Psoas muscle (tissue), 8 donors: ENCODE data around the gene ELL. TPM values are rescaled to one million over a fixed set of nuclear protein-coding genes. Genes with fewer than 3 reads are reported as not detected.

ENCODE experiments used
- ATAC-seq, 4 donors: fragments of 200-7000 bp; cut with Tn5 transposase; one replicate each; pipeline ENCODE4 v1.9.1; 2020; ENCODE audit warnings: moderate library complexity in 3 of 4, mild to moderate bottlenecking in 2 of 4
- DNase-seq, 2 donors: peaks; one replicate each; pipeline ENCODE4 v3.0.0-alpha.2; 2020
- H3K27ac ChIP-seq: fragments of 200-600 bp; one replicate; pipeline ENCODE4 v1.8.0; 2022
- H3K27me3 ChIP-seq, 3 donors: fragments of 200-600 bp in 1 of 3; one replicate each; pipeline versions ENCODE4 v1.6.1 to v1.8.0; 2013 to 2022; ENCODE audit warnings: low read length in 2 of 3, mild to moderate bottlenecking in 2 of 3, moderate library complexity in 1 of 3; ENCODE audit not compliant: insufficient read depth in 3 of 3
- H3K36me3 ChIP-seq, 2 donors: fragments of 200-600 bp in 1 of 2; one replicate each; pipeline versions ENCODE4 v1.6.1 to v1.8.0; 2013 to 2022; ENCODE audit warnings: low read depth in 1 of 2, mild to moderate bottlenecking in 1 of 2, moderate library complexity in 1 of 2; ENCODE audit not compliant: insufficient read depth in 1 of 2
- H3K4me1 ChIP-seq: fragments of 200-600 bp; one replicate; pipeline ENCODE4 v1.8.0; 2022
- H3K4me3 ChIP-seq: fragments of 200-600 bp; one replicate; pipeline ENCODE4 v1.8.0; 2022; ENCODE audit warnings: mild to moderate bottlenecking
- H3K9me3 ChIP-seq: fragments of 200-600 bp; one replicate; pipeline ENCODE4 v1.8.0; 2022
- WGBS, 3 donors: extraction: QIAGEN DNeasy Blood & Tissue Kit; methylation state at CpG; one replicate each; pipeline versions ENCODE4 v1.1.6 to v1.1.7; 2013; 5-methylcytosine and 5-hydroxymethylcytosine counted together
- intact Hi-C, 2 donors: fragments of 100-400 bp; cut with DNase I; formaldehyde crosslinking; loops; one replicate each; pipeline versions ENCODE4 v1.11.0 to v1.14.2; 2022
- polyA plus RNA-seq, 3 donors: library from polyadenylated mRNA; stranded (reverse); fragments of 200-250 nt; gene quantifications; one replicate each; pipeline ENCODE4 v1.2.3, GENCODE V29; 2013
- total RNA-seq, 4 donors: library from RNA; stranded (reverse); fragmentation: NEBNext Ultra II Directional in 2 of 4; extraction: Animal tissue kit (Norgen Biotek cat#: 25700) in 2 of 4; gene quantifications; one replicate each; pipeline versions ENCODE4 v1.2.1 to v1.2.4, GENCODE V29; 2021 to 2023
- TF ChIP-seq, protein P1 (sequence below): fragments of 200-600 bp; IDR thresholded peaks from one replicate; pipeline ENCODE4 v1.8.0; 2022; ENCODE audit warnings: antibody characterized with exemption
- donor health status: healthy with polysubstance abuse.
- donor health status: DM: no; HTN: no; CAD: no; lungs with moderate emphysema.
- donor health status: Bipolar disorder and iron deficiency.
- donor health status: healthy.
- donor health status: DM: yes; HTN: yes; CAD: no.
- donor health status: DM: no; HTN: no; CAD: no.
- donor health status: DM: no; HTN: no; CAD: no.
- donor health status: DM: yes; HTN: yes; CAD: no.

Gene ELL
- total and polyA plus RNA-seq, 7 donors = 7.5 to 40.2 (median 17.5) TPM

DNA sequence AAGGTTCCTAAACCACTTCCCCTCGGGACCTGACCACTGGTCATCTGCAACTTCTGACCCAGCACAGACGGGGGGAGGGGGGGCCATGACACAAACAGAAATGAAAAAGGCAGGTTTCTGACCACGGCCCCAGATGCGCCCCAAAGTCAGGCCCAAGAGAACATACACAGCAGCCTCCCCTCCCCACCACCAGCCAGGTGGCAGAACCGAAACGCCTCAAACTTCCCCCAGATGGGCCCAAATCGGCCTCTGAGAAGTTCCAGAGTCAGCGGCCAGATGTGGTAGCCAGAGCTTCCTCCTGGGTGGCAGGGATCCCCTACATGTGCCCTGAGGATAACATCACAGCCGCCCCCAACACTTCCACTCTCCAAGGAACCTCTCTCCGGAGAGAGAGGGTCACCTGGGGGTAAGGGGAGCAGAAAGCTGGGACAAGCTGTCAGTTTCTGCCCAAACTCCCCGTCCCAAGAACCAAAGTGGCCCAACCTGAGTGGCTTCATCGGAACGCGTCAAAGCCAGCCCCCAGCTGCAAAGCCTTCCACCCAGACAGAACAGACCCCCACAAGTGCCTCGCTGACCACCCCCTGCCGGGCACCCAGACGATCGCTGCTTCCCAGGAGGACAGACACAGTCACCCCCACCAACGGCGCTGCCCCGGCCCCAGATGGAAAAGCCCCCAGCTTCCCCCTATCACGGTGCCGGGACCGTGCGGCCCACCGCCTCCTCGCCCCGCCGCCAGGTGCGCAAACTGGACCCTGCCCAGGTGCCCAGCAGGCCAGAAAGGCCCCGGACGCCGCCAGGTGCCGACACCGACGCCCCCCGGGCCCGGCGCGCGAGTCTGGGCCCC, 800 bp downstream of the ELL start:
- no peaks in the 10 kb centered on the region for H3K36me3 ChIP-seq
- intact Hi-C loops = loop anchor here (5.0 kb wide), 1 partner anchor 36 kb away; the partner anchor contains the start of gene KXD1 (in 2 of the 2)
- TF ChIP-seq, protein P1, sequence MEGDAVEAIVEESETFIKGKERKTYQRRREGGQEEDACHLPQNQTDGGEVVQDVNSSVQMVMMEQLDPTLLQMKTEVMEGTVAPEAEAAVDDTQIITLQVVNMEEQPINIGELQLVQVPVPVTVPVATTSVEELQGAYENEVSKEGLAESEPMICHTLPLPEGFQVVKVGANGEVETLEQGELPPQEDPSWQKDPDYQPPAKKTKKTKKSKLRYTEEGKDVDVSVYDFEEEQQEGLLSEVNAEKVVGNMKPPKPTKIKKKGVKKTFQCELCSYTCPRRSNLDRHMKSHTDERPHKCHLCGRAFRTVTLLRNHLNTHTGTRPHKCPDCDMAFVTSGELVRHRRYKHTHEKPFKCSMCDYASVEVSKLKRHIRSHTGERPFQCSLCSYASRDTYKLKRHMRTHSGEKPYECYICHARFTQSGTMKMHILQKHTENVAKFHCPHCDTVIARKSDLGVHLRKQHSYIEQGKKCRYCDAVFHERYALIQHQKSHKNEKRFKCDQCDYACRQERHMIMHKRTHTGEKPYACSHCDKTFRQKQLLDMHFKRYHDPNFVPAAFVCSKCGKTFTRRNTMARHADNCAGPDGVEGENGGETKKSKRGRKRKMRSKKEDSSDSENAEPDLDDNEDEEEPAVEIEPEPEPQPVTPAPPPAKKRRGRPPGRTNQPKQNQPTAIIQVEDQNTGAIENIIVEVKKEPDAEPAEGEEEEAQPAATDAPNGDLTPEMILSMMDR = no peak
- WGBS, 3 donors = 1% methylated on average over 38 to 41 of the region's 41 CpGs
- H3K4me1 ChIP-seq = peaks cover 40% of the 10 kb centered on the region
- no peaks in the 10 kb centered on the region for H3K9me3 ChIP-seq
- H3K4me3 ChIP-seq = peak overlapping the region; percentile 100
- peak; percentile 53 to 74 for DNase-seq
- peak overlapping the region; percentile 98 for H3K27ac ChIP-seq
- peak in 2 of 4 donors; percentile 0 to 1 for ATAC-seq
- no peaks in the 10 kb centered on the region for H3K27me3 ChIP-seq

DNA sequence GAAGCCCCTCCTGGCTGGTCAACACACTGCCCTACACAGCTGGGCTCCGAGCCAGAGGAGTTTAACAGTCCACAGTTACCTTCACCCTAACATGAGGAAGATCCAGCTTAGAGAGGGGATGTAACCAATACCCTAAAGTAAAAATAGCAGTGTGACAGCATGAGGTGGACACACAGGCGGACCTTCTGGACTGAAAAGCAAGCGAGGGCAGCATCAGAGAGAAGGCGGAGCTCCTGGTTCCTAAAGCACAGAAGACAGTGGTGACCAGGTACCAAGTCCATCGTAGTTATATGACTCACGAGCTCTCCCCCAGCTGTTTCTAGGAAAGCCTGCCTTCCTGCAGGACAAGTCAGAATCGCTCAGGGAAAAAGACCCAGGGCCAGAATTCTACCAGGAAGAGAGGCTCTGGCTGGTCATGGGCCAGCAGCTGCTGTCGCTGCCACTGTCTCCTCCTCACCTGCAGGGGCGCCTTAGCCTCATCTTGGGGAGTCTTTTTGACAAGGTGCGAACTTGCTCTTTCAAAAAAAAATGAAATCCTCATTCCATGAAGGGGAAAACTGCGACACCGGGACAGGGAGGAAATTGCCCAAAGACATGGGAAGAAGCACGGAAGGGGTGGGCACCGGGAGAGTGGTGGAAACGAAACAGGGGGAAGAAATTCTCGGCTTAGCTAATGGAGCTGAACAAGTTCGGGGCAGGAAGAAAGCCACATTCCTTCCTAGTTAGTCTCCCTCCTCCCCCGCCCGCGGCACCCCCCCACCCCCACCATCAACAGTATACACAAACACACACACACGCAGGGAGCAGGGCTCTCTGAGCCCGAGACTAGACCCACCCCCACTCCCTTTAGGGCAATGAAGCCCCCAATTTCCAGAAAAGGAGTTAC, 1.7 kb downstream of the ELL start:
- DNase-seq (peak; percentile 74 to 86), ATAC-seq (peak; percentile 62 to 70 (median 68))
- Histone ChIP-seq H3K9me3 (no peaks in the 10 kb centered on the region), H3K4me3 (peak overlapping the region; percentile 100), H3K27ac (peak overlapping the region; percentile 98), H3K36me3 (no peaks in the 10 kb centered on the region), H3K4me1 (peaks cover 48% of the 10 kb centered on the region), H3K27me3 (no peaks in the 10 kb centered on the region)
- 3 to 8% (median 3%) methylated on average over 21 to 22 of the region's 22 CpGs for WGBS, 3 donors
- TF ChIP-seq, protein P1 = peak; percentile 46
- intact Hi-C loops = loop anchor here (2.0 to 5.0 kb wide), 4 partner anchors 37 to 52 kb away; partner anchors contain the start of genes KXD1 (in 2 of the 2) and UBA52 (in 1 of the 2)

DNA sequence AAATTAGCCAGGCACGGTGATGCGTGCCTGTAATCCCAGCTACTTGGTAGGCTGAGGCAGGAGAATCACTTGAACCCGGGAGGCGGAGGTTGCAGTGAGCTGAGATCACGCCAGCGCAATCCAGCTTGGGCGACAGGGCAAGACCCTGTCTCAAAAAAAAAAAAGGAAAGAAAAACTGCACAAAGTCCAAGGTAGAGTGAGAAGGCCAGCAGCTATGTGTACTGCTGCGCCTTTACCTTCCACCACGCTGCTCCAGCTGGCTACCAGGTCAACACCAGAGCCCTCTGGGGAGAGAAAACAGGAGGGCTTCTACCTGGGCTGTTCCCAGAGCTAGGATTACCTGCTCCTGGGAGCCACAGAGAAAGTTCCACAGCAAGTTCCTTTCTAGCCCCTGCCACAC, 3.2 kb downstream of the ELL start:
- H3K27ac ChIP-seq = peak overlapping the region; percentile 98
- peak overlapping the region; percentile 100 for H3K4me3 ChIP-seq
- H3K4me1 ChIP-seq = peaks cover 62% of the 10 kb centered on the region
- H3K27me3 ChIP-seq = no peaks in the 10 kb centered on the region
- WGBS, 3 donors = 90 to 94% (median 92%) methylated on average over 9 of the region's 9 CpGs
- H3K36me3 ChIP-seq = no peaks in the 10 kb centered on the region
- DNase-seq = no peak
- no peak for ATAC-seq
- intact Hi-C loops = loop anchor here (2.0 to 5.0 kb wide), 3 partner anchors 36 to 54 kb away; partner anchors contain the start of gene UBA52 (in 1 of the 2)
- no peaks in the 10 kb centered on the region for H3K9me3 ChIP-seq
- TF ChIP-seq, protein P1 = no peak

DNA sequence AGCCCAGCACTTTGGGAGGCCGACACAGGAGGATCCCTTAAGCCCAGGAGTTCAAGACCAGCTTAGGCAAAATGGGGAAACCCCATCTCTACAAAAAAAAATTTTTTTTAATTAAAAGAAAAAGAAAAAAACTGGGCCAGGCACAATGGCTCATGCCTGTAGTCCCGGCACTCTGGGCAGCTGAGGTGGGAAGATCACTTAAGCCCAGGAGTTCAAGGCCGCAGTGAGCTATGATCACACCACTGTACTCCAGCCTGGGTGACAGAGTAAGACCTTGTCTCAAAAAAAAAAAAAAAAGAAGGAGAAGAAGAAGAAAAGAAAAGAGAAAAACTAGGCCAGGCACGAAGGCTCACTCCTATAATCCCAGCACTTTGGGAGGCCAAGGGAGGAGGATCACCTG, 4.3 kb downstream of the ELL start:
- TF ChIP-seq, protein P1 = no peak
- H3K4me3 ChIP-seq = no peak overlapping the region
- H3K27me3 ChIP-seq = no peaks in the 10 kb centered on the region
- H3K36me3 ChIP-seq = no peaks in the 10 kb centered on the region
- H3K27ac ChIP-seq = peak overlapping the region; percentile 98
- no peak for ATAC-seq
- WGBS, 3 donors = 92 to 98% (median 95%) methylated on average over 4 of the region's 4 CpGs
- H3K4me1 ChIP-seq = peaks cover 73% of the 10 kb centered on the region
- no peak for DNase-seq
- no peaks in the 10 kb centered on the region for H3K9me3 ChIP-seq
- intact Hi-C loops = loop anchor here (2.0 to 5.0 kb wide), 3 partner anchors 35 to 55 kb away; partner anchors contain the start of gene UBA52 (in 1 of the 2)
